ENCODE data around the gene BTBD8.
"Not testable (repeated sequence)": the region's sequence is repeated elsewhere in the genome, so short reads cannot be mapped to it uniquely, and the experiment has no call there.

BTBD8 gene

DNA sequence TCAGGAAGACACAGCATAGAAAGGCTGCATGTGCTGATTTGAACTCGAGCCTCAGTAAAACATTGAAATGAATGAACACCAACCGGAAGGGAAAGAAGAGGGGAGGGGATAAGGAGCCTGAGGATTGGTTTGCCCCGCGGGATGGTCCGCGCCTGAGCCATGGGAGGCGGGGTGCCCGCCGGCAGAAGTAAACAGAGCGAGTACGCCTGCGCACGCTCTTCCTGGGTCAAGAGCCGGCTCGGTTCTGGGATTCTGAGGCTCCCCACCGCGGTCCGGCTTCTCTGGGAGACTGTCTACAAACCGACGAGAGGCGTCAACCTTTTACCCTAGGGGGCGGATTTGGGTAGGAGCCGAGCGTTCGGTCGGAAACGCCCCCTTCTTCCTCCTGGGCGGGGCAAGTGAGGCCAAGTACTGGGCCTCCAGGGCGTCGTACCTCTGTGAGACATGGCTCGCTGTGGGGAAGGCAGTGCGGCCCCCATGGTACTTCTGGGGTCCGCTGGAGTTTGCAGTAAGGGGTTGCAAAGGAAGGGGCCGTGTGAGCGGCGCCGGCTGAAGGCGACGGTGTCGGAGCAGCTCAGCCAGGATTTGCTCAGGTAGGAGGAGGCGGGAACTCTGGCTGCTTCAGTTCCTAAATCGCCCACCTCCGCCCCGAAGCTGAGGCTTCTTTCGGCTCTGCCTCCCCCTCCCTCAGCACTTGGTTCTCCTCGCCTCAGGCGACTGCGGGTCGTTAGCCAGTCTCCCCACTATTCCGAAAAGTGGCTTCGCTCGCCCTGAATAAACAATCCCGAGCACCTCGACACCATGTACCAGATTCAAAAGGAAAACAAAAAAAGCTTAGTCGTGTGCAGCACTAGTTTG is at the start of gene BTBD8:
Gene BTBD8 (plus strand): TSS at position 218 of the 858 bp plus-strand sequence. CDS start 227 bp downstream, at position 445.
- peak; percentile 72 for DNase-seq

- peak; percentile 46 for DNase-seq
These were observed 49.5 kb upstream of the BTBD8 start for GRCh38 chr1:92030656-92031107.

DNA sequence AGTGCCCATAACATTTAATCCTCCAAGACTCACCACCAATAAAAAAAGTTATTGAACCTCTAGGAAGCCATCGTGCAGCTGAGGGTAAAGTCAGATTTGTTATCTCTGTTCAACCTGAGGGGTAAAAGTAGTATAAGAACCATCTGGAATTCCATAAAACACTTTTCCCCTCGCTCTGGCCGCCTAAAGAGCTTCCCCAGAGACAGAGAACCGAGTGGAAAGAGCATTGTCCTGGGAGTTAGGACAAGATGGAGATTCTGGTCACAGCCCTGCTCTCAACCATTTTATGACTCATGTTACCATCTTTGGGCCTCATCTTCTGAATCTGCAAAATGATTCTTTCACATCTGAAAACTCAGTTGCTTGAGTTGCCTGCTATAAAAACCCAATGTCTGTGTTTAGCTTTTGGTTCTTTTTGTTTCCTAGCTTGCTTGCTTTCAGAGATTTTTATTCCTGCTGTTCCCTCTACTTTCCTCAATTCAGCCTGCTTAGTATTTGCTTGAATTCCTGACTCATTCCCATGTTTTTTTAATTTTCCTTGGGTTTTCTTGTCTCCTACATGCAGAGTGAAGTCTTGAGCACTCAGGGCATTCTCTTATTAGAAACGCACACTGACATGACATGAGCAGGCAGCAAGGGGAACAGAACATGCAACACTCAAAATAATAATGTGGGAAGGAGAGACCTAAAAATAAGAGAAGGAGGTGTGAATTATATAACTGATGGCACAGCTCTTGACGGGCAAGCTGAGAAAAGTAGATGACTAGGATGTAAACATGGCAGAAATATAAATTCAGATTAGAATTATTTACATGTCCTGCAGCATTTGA is 48.6 kb upstream of the BTBD8 start:
- peak; percentile 26 for DNase-seq

DNA sequence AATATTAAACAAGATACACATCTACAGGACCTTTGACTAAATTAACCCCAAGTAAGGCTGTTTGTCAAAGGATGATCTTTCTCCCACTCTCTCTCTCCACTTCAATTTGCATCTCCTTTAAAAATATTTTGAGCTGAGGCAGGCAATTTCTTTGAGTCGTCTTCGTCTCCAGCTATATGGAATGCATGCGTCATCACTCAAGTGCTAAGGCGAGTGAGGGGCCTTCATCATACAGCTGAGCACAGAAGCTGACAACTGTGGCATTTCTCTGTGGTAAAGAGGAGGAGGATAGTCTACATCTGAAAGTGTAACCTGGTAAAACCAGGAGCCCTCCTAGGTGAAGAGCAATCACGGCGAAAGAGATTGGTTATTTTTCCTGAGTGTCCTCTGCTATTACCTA is 42.7 kb upstream of the BTBD8 start:
- DNase-seq = peak; percentile 69

DNA sequence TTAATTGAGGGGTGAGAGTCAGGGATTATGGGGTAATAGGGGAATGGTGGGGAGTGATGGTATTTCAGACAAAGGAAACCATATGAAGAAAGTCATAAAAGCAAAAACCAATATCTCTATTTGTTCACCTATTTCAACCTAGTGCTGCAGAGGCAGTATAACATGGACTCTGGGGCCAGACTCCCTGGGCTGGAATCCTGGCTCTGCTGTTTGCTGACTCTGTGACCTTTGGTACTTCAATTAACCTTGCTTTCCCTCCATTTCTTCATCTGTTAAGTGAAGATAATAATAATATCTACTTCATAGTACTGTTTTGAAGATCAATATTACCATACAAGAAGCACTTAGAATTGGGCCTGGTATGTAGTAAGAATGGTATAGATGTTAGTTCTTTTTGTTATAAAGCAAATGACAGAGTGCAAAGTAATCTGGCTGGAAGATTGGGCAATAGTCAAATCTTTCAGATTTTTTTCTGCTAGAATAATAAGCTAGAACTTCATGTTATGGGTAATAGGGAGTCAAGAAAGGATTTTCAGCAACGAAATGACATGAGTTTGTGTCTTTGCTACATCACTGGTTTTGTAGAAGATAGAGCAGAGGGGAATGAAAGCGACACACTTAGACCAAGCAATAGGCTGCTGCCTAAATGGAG is 41.3 kb upstream of the BTBD8 start:
- DNase-seq = no peak

- DNase-seq = no peak
These were observed 39.2 kb upstream of the BTBD8 start for GRCh38 chr1:92040971-92041370.

DNA sequence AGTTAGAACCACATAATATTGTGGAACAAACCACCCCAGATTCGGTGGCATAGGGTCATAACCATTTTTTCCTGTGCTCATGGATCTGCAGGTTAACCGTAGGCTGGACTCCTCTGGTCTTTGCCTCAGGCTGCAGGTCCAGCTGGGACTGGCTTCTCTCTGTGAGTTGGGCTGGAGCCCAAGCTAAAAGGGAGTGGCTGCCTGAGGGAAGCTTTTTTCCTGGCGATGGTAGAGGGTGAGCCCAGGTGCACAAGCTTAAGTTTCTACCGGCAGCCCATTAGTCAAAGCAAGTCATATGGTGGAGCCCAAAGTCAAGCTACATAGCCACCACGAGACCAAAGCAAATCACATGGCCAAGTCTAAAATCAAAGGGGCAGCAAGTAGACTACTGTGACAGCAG is 36.5 kb upstream of the BTBD8 start:
- DNase-seq = no peak

DNA sequence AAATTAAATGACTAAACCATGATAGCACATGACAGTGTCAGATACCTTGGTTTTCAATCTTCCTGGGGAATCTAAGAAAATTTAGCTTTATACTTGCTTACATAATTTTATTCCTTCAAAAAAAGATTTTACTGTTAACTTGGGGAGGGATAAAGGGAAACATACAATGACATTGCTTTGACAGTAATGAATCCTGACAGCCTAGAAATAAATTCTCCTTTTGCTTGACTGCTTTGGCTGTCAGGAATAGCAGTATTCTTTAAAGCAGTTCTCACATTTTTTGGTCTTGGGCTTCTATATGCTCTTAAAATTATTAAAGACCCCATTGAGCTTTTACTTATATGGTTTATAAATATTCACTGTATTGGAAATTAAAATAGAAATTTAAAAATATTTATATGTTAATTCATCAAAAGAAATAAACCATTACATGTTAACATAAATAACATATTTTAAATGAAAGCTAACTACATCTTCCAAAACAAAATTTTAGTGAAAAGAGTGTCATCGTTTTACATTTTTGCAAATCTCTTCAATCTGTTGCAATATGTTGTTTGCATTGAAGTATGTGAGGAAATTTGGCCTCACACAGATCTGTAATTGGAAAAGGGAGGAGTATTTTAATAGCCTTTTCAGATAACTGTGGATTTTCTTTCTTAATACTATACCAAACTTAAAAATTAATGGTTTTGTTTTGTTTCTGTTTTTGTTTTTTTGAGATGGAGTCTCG is 34.2 kb upstream of the BTBD8 start:
- DNase-seq = no peak

DNA sequence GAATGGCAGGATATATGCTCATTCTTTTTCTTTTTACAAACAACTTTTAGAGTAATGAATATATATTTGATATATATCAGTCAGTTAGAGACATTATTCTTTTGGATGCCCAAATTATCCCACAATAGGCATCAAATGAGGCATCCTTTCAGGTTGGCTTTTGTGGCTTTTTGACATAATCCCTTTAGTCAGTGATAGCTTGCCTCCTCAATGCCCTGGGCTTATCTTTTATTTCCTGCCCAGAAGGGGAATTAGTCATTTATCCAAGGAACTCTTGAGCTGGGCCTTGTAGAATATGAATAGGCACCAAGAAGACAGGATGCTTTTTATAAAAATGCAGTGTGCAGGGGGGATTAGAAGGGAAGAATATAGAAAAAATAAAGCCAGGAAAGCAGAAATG is 28.2 kb upstream of the BTBD8 start:
- DNase-seq = no peak

GRCh38 chr1:92065042-92065441 is 15.1 kb upstream of the BTBD8 start:
- no peak for DNase-seq

GRCh38 chr1:92066321-92066720 is 13.8 kb upstream of the BTBD8 start:
- no peak for DNase-seq

DNA sequence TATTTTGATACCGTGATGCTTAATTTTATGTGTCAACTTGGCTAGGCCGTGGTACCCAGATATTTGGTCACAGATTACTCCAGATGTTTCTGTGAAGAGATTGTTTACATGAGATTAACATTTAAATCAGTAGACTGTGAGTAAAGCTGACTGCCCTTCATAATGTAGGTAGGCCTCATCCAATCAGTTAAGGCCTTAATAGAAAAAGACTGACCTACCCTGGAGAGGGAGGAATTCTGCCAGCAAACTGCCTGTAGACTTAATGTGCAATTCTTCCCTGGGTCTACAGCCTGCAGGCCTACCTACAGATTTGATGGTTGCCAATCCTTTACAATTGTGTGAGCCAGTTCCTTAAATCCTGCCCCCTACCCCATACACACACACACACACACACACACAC is 9.3 kb upstream of the BTBD8 start:
- DNase-seq = no peak

DNA sequence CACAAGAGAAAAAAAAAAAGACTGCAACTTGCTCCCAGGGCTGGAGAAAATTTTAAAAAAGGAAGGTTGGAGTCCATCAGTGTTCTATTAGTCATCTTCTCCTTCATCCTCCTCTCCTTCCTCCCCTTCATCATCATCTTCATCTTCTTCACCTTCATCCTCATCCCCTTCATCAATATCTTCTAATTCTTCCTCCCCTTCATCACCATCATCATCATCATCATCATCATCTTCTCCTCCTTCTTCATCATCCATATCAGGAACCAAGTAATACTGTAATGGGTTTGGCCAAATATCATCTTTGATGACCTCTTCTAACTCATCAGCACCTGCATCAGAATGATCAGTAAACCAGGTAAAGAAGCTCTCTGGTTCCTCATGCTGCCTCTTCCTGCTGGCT is 5.7 kb upstream of the BTBD8 start:
- not testable (repeated sequence) for DNase-seq

DNA sequence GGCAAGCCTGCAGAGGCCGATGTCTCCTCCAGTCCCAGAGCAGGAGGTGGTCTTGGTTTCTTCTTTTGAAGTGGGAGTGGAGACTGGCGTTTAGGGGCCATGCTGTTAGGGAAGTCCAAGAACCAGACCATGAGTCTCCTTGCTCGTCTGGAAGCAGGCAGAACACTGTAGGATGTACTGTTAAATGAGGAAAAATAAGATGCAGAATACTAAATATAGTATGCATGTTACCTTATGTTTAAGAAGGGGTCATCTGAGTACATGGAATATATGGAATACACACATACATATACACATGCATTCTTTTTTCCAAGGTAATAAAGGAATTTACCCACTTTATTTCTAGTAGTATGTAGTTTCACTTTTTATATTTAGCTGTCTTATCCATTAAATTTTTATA is 4.8 kb upstream of the BTBD8 start, which contains the start of gene SETSIP:
Gene SETSIP (minus strand): TSS at position 101 of the 400 bp plus-strand sequence. CDS start 0 bp downstream, at position 101.
- DNase-seq = no peak

GRCh38 chr1:92076363-92076762 is 3.8 kb upstream of the BTBD8 start:
- no peak for DNase-seq

DNA sequence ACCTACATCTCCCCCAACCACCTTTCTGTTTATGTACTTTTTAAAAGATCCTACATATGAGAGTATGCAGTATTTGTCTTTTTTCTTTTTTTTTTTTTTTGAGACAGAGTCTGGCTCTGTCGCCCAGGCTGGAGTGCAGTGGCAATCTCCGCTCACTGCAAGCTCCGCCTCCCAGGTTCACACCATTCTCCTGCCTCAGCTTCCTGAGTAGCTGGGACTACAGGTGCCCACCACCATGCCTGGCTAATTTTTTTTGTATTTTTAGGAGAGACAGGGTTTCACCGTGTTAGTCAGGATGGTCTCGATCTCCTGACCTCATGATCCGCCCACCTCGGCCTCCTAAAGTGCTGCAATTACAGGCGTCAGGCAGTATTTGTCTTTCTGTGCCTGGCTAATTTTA is 2.1 kb upstream of the BTBD8 start:
- DNase-seq = not testable (repeated sequence)

DNA sequence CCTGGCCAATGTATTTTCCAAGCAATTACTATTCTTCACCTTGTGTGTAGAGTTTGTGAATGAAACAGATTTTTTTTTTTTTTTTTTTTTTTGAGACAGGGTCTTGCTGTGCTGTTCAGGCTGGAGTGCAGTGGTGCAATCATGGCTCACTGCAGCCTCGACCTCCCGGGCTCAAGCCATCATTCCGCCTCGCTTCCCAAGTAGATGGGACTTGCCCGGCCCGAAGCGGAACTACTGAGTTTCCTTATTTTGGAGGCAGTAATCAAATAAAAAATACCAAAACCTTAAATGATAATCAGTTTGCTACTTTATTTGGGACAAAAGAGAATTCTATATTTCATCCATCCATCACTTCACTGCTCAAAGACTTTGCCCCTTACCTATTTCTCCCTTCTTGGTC is 704 bp upstream of the BTBD8 start:
- no peak for DNase-seq

DNA sequence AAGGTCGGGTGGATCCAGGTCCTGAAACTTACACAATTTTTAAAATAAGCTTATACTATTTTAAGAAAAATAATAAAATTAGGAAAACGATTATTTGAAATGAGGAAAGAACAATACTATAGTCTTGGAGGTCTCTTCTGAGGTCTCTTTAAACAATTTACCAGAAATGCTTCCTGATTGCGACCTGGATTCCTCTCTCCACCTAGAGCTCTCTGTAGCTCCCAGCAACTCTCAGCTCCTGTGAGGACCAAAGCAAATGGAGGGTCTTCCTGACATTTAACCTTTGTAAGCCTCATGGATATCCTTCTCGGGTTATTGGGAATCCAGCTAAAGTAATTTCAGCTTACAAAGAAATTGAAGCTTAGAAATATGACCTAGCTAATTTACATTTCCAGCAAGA is 886 bp downstream of the BTBD8 start:
- DNase-seq = no peak

DNA sequence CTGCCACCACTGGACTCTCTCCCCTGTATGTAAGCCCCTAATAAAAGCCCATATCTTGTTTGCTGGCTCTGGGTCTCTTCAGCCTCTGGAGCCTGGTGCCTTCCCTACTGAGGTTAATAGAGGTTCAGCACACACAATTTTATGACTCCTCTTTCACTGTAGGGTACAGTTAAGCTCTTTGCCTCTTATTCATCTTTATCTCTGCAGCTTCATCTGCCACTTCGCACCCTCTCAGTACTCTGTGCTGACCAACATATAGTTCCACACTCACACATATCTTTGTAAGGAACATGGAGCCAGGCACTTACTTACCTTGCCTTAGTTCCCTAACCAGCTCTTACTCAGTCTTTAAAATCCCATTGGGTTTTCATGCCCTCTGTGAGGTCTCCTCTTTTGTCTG is 4.5 kb downstream of the BTBD8 start:
- DNase-seq = no peak

DNA sequence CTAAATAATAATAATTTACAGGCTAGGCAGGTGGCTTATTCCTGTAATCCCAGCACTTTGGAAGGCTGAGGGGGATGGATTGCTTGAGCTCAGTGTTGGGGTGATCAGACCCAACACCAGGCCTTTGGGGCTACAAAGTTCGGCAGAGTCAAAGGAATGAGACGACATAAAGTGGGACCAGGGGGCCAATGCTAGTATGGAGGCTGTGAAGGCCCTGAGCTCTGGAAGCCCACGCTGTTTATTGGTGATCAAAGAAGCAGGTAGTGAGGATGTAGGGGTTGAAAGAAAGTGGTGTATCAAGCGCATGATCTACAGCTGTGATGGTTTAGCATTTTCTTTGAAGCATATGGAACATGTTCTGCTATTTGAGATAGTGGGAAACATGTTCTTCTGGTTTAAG is 5.6 kb downstream of the BTBD8 start:
- DNase-seq = no peak

- DNase-seq = peak; percentile 34
These were observed 7.4 kb downstream of the BTBD8 start for GRCh38 chr1:92087542-92087941.

DNA sequence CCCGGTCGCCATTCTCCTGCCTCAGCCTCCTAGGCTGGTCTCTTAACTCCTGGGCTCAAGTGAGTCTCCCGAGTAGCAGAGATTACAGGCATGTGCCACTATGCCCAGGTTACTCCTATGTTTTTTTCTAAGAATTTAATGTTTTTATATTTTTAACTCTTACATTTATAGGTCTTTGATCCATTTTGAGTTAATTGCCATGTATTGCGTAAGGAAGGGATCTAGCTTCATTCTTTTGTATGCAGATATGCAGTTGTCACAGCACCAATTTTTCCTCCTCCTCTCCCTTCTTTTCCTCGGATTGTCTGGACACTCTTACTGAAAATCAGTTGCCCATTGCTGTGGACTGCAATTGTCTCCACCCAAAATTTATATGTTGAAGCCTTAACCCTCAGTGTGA is 11.5 kb downstream of the BTBD8 start:
- DNase-seq = no peak

- no peak for DNase-seq
These were observed 13.9 kb downstream of the BTBD8 start for GRCh38 chr1:92094090-92094489.

Measured in fibroblast of skin of right biceps (primary cell).